Measurements from ENCODE around the gene SEC61G.

The SEC61G gene

GRCh38 chr7:54792383-54792782 lies 33.4 kb upstream of the SEC61G start:
- no peak for DNase-seq (ENCODE audit: low read depth)
- TF ChIP-seq, protein P1, sequence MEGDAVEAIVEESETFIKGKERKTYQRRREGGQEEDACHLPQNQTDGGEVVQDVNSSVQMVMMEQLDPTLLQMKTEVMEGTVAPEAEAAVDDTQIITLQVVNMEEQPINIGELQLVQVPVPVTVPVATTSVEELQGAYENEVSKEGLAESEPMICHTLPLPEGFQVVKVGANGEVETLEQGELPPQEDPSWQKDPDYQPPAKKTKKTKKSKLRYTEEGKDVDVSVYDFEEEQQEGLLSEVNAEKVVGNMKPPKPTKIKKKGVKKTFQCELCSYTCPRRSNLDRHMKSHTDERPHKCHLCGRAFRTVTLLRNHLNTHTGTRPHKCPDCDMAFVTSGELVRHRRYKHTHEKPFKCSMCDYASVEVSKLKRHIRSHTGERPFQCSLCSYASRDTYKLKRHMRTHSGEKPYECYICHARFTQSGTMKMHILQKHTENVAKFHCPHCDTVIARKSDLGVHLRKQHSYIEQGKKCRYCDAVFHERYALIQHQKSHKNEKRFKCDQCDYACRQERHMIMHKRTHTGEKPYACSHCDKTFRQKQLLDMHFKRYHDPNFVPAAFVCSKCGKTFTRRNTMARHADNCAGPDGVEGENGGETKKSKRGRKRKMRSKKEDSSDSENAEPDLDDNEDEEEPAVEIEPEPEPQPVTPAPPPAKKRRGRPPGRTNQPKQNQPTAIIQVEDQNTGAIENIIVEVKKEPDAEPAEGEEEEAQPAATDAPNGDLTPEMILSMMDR (conservative IDR thresholded peaks at IDR 0.05; ENCODE audit: low read length): no peak
- H3K4me3 ChIP-seq (ENCODE audit: low read length): no peak overlapping the region

DNA sequence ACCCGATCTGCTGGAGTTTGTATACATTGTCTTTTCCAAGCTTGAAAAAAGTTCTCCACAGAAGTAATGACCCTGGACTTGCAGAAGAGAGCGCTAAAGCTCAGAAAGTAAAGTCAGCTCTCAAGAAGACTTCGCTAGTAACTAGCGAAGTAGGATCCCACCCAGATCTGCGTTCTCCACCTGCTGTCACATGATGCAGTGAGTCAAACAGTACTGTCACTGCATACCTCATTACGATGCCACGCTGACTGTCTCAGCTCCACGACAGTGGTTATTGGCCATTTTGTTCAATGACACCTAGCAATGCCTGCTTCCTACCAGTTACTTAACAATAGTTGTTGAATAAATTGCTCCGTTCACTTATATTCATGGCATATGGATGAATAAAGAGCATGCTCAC lies 29.7 kb upstream of the SEC61G start:
- peak overlapping the region; percentile 23; the same call in 1 of the 2 replicates for H3K4me3 ChIP-seq (ENCODE audit: low read length)
- TF ChIP-seq, protein P1 (conservative IDR thresholded peaks at IDR 0.05; ENCODE audit: low read length): peak; percentile 89
- DNase-seq (ENCODE audit: low read depth): peak; percentile 86

DNA sequence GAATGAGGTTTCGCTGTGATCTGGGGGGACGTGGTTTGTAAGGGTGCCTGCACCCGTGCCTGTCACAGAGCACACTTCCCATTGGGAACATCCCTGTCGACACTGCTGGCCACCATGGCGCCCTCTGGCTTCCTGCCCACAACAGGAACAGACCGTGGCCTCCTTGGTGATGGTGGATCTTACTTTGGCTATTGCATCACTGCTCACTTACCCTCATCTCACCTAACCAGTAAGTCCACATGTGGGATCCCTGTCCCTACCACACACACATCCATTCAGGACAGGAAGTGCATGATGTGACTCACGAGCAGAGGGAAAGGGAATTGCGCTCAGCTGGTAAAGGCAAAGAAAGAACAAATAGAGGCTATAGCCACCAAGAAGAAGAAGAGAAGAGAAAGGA lies 26.2 kb upstream of the SEC61G start:
- no peak overlapping the region for H3K4me3 ChIP-seq (ENCODE audit: low read length)
- TF ChIP-seq, protein P1 (conservative IDR thresholded peaks at IDR 0.05; ENCODE audit: low read length): no peak
- DNase-seq (ENCODE audit: low read depth): no peak

DNA sequence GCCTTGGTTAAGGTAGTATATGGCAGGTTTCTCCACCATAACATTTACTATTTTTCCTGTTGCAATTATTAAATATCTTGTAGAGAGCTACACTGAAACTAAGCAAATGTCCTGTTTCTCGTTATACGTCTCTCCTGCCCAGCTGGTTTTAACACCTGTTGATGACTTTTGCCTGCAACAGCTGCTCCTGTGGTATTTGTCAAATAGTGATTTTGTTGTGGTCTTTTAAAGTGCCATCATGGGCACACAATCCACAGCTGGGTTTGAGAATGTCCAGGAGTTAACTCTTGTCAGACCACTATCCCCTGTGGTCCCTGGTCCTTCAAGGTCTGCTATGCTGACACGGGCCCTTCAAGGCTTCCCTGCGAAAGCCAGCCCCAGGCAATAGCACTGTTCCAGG lies 24.9 kb upstream of the SEC61G start:
- no peak overlapping the region for H3K4me3 ChIP-seq (ENCODE audit: low read length)
- TF ChIP-seq, protein P1 (conservative IDR thresholded peaks at IDR 0.05; ENCODE audit: low read length): no peak
- DNase-seq (ENCODE audit: low read depth): no peak

GRCh38 chr7:54782829-54783228 lies 23.8 kb upstream of the SEC61G start:
- TF ChIP-seq, protein P1 (conservative IDR thresholded peaks at IDR 0.05; ENCODE audit: low read length): no peak
- no peak overlapping the region for H3K4me3 ChIP-seq (ENCODE audit: low read length)
- DNase-seq (ENCODE audit: low read depth): no peak

DNA sequence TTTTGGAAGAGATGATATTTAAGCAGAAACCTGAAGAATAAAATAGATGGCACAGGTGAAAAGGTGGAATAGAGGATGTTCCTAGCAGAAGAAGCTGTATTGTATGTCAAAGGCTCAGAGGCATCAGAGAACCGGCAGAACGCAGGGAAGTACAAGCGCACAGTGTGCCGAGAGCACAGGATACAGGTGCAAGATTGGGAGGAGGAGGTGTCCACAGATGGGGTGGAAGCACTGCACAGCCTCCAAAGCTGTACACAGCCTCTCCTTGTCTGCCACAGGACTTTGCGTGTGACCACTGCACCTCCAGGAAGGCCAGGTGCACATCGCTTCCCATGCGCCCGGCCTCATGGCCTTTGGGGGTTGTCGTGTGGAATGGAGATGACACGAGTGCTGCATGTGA lies 23.3 kb upstream of the SEC61G start:
- H3K4me3 ChIP-seq (ENCODE audit: low read length): no peak overlapping the region
- DNase-seq (ENCODE audit: low read depth): no peak
- TF ChIP-seq, protein P1 (conservative IDR thresholded peaks at IDR 0.05; ENCODE audit: low read length): no peak

- no peak overlapping the region for H3K4me3 ChIP-seq (ENCODE audit: low read length)
- TF ChIP-seq, protein P1 (conservative IDR thresholded peaks at IDR 0.05; ENCODE audit: low read length): no peak
- DNase-seq (ENCODE audit: low read depth): no peak
These were observed 22.3 kb upstream of the SEC61G start for GRCh38 chr7:54781134-54781920.
